GM18502 (cell line): ENCODE data around the gene AK5.

Source experiments
- ATAC-seq: cut with Tn5 transposase; IDR thresholded peaks from one replicate; pipeline ENCODE4 v1.9.1; 2021; ENCODE audit warnings: mild to moderate bottlenecking; ENCODE audit not compliant: unreplicated experiment, poor library complexity

Gene AK5, protein sequence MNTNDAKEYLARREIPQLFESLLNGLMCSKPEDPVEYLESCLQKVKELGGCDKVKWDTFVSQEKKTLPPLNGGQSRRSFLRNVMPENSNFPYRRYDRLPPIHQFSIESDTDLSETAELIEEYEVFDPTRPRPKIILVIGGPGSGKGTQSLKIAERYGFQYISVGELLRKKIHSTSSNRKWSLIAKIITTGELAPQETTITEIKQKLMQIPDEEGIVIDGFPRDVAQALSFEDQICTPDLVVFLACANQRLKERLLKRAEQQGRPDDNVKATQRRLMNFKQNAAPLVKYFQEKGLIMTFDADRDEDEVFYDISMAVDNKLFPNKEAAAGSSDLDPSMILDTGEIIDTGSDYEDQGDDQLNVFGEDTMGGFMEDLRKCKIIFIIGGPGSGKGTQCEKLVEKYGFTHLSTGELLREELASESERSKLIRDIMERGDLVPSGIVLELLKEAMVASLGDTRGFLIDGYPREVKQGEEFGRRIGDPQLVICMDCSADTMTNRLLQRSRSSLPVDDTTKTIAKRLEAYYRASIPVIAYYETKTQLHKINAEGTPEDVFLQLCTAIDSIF

GRCh38 chr1:77281491-77282186 lies at the start of gene AK5:
TSS of gene AK5 (plus strand) at chr1:77282019. CDS start at chr1:77282314, 295 bp downstream.
- ATAC-seq = peak; percentile 69

DNA sequence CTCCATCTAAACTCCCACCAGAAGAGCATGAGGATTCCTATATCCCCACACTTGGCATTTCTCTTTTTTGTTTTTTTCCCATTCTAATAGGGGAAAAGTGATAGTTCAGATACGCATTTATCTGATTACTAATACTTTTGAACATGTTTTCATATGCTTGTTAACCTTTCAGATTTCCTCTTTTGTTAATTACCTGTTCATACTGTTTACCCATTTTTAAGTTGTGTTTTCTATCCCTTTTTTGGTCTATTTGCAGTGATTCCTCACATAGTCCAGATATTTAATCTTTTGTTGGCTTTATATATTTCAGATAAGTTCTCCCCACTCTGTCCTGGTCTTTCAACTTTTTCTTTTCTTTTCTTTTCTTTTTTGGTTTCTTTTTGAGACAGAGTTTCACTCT lies 49.0 kb upstream of the AK5 start:
- ATAC-seq = no peak

DNA sequence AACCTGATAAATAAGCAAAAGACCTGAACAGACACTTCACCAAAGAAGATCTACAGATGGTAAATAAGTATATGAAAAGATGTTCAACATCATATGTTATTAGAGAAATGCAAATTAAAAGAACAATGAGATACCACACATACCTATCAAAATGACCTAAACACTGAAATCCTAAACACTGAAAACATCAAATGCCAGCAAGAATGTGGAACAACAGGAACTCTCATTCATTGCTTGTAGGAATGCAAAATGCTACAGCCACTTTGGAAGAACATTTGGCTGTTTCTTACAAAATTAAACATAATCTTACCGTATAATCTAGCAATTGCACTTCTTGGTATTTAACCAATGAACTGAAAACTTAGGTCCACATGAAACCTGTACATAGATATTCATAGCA lies 47.7 kb upstream of the AK5 start:
- ATAC-seq = no peak

- ATAC-seq = no peak
Measured at GRCh38 chr1:77234943-77235342, 46.9 kb upstream of the AK5 start.

DNA sequence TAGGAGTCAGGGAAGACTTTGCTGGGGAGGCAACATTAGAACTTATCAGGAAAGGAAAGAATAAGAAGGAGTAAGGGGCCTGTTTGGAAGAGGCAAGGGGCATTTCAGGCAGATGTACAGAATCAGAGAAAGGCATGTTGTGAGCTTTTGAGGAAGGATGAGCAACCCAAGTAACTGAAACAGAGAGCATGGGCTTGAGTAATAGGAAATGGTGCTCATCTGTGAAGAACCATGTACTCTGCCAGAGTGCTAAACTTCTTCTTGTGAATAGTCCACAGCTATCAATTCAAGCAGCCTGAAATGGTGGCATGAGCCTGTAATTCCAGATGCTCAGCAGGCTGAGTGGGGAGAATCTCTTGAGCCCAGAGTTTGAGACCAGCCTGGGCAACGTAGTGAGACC lies 43.4 kb upstream of the AK5 start:
- ATAC-seq = no peak

DNA sequence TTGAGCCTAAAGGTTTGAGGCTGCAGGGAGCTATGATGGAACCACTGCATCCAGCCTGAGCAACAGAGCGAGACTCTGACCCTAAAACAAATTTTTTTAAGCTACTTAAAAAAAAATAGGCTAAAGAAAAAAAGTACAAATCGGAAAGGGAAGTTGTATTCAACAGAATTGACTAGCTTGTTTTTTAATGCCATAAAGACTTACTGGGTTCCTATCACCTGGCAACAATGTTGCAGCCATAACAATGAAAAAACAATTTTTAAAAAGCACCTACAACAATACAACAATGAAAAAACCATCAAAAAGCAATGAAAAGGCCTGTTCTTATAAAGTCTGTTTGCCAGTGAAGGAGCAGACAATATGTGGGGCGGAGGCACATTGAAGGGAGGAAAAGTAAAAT lies 42.5 kb upstream of the AK5 start:
- no peak for ATAC-seq

DNA sequence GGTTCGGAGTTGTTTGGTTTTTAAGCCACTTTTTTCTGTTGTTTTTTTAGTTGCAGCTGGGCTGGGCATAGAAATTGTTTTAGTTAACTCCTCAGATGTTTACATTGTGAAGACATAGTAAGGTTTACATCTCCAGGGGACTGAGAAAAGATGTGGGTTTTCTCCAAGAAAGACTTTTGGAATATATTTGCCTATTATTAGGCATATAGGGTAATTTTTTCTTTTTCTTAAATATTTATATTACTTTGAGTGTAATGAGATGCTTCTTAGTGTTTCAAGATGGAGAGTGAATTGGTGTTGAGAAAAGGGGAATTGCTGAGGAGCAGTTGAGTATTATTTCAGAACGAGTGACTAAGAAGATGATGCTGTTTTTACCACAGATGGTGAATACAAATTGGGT lies 36.0 kb upstream of the AK5 start:
- no peak for ATAC-seq

GRCh38 chr1:77250126-77250525 lies 31.7 kb upstream of the AK5 start:
- no peak for ATAC-seq

DNA sequence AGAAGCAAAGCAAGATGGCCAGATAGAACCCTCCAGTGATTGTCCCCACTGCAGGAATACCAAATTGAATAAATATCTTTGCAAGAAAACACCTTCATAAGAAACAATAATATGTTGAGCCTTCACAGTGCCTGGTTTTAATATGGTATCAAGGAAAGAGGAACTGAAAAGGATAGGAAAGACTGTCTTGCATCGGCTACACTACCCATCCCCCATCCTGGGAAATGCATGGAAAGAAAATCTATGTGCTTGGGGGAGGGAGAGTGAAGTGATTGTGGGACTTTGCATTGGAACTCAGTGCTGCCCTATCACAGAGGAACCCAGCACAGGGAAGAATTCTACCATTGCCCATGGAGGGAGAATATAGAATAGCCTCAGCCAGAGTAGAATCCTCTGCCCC lies 28.6 kb upstream of the AK5 start:
- ATAC-seq = no peak

GRCh38 chr1:77263708-77264107 lies 18.1 kb upstream of the AK5 start:
- no peak for ATAC-seq

DNA sequence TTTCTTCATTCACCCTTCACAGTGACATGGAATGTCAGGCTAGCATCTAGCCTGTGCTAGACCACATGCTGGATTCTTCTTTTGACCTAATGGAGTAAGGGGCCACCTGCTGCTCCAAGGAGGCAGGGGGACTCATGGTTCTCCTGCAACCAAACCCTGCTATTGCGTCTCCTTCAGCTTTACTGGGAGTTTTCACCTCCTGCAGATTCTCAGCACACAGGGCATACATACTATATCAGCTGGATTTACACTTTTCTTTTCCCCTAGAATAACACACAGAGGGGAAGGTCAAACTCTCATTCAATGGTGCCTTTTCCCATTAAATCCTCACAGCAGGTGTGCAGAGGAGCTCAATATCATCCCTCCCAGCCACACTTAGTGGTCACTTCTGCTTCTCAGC lies 16.6 kb upstream of the AK5 start:
- no peak for ATAC-seq

DNA sequence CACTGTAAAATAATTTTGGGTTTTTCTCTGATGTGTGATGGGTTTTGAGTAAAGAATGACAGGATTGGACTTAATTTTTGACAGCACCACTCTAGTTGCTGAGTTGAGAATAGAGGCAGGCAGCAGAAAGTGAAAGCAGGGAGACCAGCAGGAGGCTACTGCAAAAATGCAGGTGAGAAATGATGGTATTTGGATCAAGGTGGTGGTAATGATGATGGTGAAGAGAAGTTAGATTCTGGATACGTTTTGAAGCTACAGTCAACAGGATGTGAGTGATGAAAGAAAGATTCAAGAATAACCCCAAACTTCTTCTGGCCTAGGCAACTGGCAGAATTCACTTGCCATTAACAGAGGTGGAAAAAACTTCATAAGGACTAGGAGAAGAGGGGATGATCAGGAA lies 14.8 kb upstream of the AK5 start:
- ATAC-seq = no peak

GRCh38 chr1:77271852-77272580 lies 9.8 kb upstream of the AK5 start:
- ATAC-seq = no peak

DNA sequence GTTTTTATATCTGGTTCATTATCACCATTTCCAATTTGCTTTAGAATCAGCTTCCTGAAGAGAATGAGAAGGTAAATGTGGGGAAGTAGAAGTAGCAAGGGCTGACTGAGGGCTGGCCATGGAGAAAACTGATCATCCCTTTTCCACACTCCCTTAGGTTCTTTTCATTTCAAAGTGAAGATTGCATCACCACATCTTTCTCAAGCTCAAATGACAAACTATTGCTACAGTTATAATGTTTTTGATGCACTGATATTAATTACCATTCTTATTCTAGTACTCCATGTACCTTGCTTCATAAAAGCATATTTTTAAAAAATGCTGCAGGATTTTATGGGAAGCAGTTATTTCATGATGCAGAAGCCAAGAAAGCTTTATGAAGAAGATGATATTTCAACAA lies 7.9 kb upstream of the AK5 start:
- no peak for ATAC-seq

DNA sequence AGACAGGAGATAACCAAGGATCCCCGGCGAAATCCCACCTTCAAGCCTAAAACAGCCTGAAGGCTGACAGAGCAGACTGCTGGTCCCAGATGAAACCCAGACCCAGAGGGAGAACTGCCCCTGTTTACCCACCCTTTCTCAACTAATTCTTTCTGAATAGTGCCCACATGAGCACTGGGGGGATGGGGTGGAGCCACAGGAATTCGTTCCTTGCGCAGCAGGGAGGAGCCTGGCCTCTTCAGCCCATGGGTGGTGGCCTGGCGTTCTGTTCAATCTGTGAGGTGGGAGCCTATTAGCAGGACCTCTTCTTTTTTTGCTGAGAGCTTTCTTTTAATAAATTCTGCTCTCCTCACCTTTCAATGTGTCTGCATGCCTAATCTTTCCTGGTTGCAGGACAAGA lies 6.6 kb upstream of the AK5 start:
- no peak for ATAC-seq

DNA sequence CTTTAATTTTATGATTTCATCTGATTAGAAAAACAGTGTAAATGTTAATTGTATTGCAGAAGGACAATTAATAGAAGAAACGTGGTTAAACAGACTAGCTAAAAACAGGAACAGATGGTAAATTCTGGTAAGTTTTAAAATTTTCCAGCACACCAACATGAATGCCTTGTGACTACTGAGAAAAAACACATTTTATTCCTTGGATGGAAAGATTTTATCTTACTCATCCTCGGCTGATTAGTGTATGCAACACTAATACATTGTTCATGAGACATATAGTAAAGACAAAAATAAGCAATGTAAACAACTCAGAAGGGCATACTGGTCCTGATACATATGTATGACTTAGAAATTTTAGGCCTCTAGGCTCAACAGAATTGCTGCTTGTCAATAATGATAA lies 4.9 kb upstream of the AK5 start:
- no peak for ATAC-seq

GRCh38 chr1:77279929-77280328 lies 1.9 kb upstream of the AK5 start:
- no peak for ATAC-seq

DNA sequence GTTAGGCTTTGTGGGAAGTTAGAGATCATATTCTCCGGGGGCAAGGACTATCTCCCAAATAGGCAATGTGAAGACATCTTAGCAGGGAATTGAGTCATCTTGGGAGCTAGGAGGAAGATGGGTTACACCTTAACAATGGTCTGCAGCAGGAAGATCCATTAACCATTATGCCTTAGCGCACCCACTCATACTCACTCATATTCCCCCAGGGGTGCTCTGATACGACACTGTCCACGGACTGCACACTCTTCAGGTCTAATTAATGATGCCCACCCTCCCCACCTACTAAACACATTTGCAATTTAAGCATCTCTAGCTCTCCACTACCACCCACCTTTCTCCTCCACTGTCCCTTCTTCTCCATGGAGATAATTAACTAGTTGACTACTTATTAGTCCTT lies 857 bp upstream of the AK5 start:
- ATAC-seq = no peak

GRCh38 chr1:77282187-77282865 lies 507 bp downstream of the AK5 start:
- peak; percentile 39 for ATAC-seq

GRCh38 chr1:77282866-77283539 lies 1.2 kb downstream of the AK5 start:
- no peak for ATAC-seq
